ENCODE data around the gene CACNA1B.

GRCh38 chr9:138064547-138064946 lies 187.0 kb downstream of the CACNA1B start:
- no peak for TF ChIP-seq CTCF (IDR thresholded peaks at IDR 0.05)
- no peak for TF ChIP-seq MAZ (IDR thresholded peaks at IDR 0.05; ENCODE audit: borderline replicate concordance, low read depth, low read length)
- TF ChIP-seq POLR2A (IDR thresholded peaks at IDR 0.05; ENCODE audit: low read length) = no peak
- TF ChIP-seq RCOR1 (IDR thresholded peaks at IDR 0.05; ENCODE audit: low read depth, low read length) = no peak
- TF ChIP-seq SREBF2 (IDR thresholded peaks at IDR 0.05) = no peak
- no peak for TF ChIP-seq EP300 (IDR thresholded peaks at IDR 0.05)
- TF ChIP-seq RFX5 (IDR thresholded peaks at IDR 0.05) = no peak
- TF ChIP-seq REST (IDR thresholded peaks at IDR 0.05) = no peak
- TF ChIP-seq, protein P1, sequence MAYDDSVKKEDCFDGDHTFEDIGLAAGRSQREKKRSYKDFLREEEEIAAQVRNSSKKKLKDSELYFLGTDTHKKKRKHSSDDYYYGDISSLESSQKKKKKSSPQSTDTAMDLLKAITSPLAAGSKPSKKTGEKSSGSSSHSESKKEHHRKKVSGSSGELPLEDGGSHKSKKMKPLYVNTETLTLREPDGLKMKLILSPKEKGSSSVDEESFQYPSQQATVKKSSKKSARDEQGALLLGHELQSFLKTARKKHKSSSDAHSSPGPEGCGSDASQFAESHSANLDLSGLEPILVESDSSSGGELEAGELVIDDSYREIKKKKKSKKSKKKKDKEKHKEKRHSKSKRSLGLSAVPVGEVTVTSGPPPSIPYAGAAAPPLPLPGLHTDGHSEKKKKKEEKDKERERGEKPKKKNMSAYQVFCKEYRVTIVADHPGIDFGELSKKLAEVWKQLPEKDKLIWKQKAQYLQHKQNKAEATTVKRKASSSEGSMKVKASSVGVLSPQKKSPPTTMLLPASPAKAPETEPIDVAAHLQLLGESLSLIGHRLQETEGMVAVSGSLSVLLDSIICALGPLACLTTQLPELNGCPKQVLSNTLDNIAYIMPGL (CRISPR knock-in tag; IDR thresholded peaks at IDR 0.05; ENCODE audit: borderline replicate concordance) = no peak
- TF ChIP-seq KDM1A (IDR thresholded peaks at IDR 0.05; ENCODE audit: low read depth) = no peak
- no peak for TF ChIP-seq BHLHE40 (IDR thresholded peaks at IDR 0.05; ENCODE audit: low read depth, low read length)
